ENCODE measurements around the gene NEDD4. TPM values are rescaled to one million over a fixed set of nuclear protein-coding genes. Genes with fewer than 3 reads are reported as not detected.
"Not testable (repeated sequence)": the region's sequence is repeated elsewhere in the genome, so short reads cannot be mapped to it uniquely, and the experiment has no call there.

Gene NEDD4
- total RNA-seq, 4 donors from 2014 or later, result 3.6 to 15.0 (median 14.4) TPM

DNA sequence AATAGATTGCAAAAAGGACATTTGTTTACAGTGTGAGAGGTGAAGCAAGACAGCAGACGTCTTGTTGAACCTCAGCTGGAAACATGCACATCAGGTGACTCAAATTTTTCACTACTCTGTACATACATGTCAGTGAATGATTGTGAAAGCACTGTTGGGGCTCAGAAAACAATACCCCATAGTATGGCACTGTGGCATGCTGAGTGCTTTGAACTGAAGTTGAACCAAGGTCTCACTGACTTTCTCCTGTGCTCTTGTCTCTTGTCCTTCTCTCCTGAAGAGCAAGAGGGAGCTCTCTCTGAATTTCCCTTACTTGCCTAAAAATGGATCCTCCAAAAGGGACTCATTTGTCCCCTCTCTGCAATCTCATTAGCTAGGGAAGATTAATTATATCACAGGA, 24.5 kb upstream of the NEDD4 start:
- no peaks in the 10 kb centered on the region for H3K4me1 ChIP-seq
- no peak overlapping the region for H3K27ac ChIP-seq
- no peak overlapping the region for H3K4me3 ChIP-seq
- no peaks in the 10 kb centered on the region for H3K27me3 ChIP-seq
- H3K9me3 ChIP-seq, result no peaks in the 10 kb centered on the region
- intact Hi-C loops (cut with DNase I; ENCODE audit: low total_unique reads), result no loop called here
- no peak for TF ChIP-seq CTCF (IDR thresholded peaks at IDR 0.05)
- TF ChIP-seq POLR2A (IDR thresholded peaks at IDR 0.05), result no peak
- TF ChIP-seq EP300 (IDR thresholded peaks at IDR 0.05; ENCODE audit: low read depth), result no peak
- no peak for TF ChIP-seq POLR2AphosphoS5 (IDR thresholded peaks at IDR 0.05)
- WGBS, 2 donors (ENCODE audit: low coverage in 1 of 2), result 17 to 30% methylated on average over 1 of the region's 1 CpG
- H3K36me3 ChIP-seq, result no peaks in the 10 kb centered on the region
- DNase-seq, result no peak
- in situ Hi-C loops (cut with MboI; ENCODE audit: low pct_ligation_motif_present in 1 of 4, low pct_unique_long_range_greater_than_20kb in 1 of 4, low sequenced_read_pairs in 3 of 4), result no loop called here

DNA sequence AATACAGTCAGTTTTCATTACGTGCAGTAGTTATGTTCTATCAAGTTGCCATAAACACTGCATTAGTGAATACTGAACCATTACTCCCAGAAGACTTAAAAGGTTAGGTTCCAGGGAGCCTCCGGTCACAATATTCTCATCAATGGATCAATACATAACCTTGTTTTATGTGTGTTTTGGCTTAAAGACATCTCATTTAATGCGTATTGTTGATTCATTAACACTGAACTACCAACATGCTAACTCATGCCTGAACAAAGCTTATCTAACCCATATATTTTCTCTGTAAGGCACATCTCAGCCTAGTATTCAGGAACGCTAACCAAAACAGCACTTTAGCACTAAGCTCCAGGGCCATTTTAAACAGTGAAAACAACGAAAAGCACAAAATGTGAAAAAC, 24.1 kb upstream of the NEDD4 start:
- no peak overlapping the region for H3K4me3 ChIP-seq
- 80% methylated on average over 5 of the region's 5 CpGs for WGBS, 2 donors (ENCODE audit: low coverage in 1 of 2)
- no peaks in the 10 kb centered on the region for H3K9me3 ChIP-seq
- no peaks in the 10 kb centered on the region for H3K27me3 ChIP-seq
- in situ Hi-C loops (cut with MboI; ENCODE audit: low pct_ligation_motif_present in 1 of 4, low pct_unique_long_range_greater_than_20kb in 1 of 4, low sequenced_read_pairs in 3 of 4), result no loop called here
- no peaks in the 10 kb centered on the region for H3K36me3 ChIP-seq
- intact Hi-C loops (cut with DNase I; ENCODE audit: low total_unique reads), result no loop called here
- no peak for DNase-seq
- no peak overlapping the region for H3K27ac ChIP-seq
- TF ChIP-seq POLR2AphosphoS5 (IDR thresholded peaks at IDR 0.05), result no peak
- no peak for TF ChIP-seq EP300 (IDR thresholded peaks at IDR 0.05; ENCODE audit: low read depth)
- no peak for TF ChIP-seq POLR2A (IDR thresholded peaks at IDR 0.05)
- TF ChIP-seq CTCF (IDR thresholded peaks at IDR 0.05), result no peak
- no peaks in the 10 kb centered on the region for H3K4me1 ChIP-seq

GRCh38 chr15:56016281-56016680, 22.9 kb upstream of the NEDD4 start:
- intact Hi-C loops (cut with DNase I; ENCODE audit: low total_unique reads) (no loop called here), in situ Hi-C loops (cut with MboI; ENCODE audit: low pct_ligation_motif_present in 1 of 4, low pct_unique_long_range_greater_than_20kb in 1 of 4, low sequenced_read_pairs in 3 of 4) (no loop called here)
- Histone ChIP-seq H3K27me3 (no peaks in the 10 kb centered on the region), H3K4me3 (no peak overlapping the region), H3K9me3 (no peaks in the 10 kb centered on the region), H3K4me1 (no peaks in the 10 kb centered on the region), H3K27ac (no peak overlapping the region), H3K36me3 (no peaks in the 10 kb centered on the region)
- whole genome bisulfite sequencing, 2 donors (ENCODE audit: low coverage in 1 of 2), result 56 to 70% methylated on average over 3 of the region's 3 CpGs
- TF ChIP-seq POLR2AphosphoS5 (IDR thresholded peaks at IDR 0.05), result no peak
- no peak for TF ChIP-seq POLR2A (IDR thresholded peaks at IDR 0.05)
- TF ChIP-seq CTCF (IDR thresholded peaks at IDR 0.05), result no peak
- no peak for TF ChIP-seq EP300 (IDR thresholded peaks at IDR 0.05; ENCODE audit: low read depth)
- DNase-seq, result no peak

DNA sequence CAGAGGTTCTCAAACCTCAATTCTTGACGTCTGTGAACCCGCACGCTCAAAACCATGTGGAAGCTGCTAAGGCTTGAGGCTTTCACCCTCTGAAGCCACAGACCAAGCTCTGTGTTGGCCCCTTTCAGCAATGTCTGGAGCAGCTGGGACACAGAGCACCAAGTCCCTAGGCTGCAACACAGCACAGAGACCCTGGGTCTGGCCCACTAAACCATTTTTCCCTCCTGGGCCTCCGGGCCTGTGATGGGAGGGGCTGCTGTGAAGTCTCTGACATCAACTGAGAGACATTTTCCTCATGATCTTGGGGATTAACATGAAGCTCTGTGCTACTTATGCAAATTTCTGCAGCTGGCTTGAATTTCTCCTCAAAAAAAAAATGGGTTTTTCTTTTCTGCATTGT, 21.3 kb upstream of the NEDD4 start:
- TF ChIP-seq POLR2A (IDR thresholded peaks at IDR 0.05), result no peak
- no peak for TF ChIP-seq CTCF (IDR thresholded peaks at IDR 0.05)
- no peak for TF ChIP-seq EP300 (IDR thresholded peaks at IDR 0.05; ENCODE audit: low read depth)
- no peak for TF ChIP-seq POLR2AphosphoS5 (IDR thresholded peaks at IDR 0.05)
- no peaks in the 10 kb centered on the region for H3K4me1 ChIP-seq
- H3K27me3 ChIP-seq, result no peaks in the 10 kb centered on the region
- intact Hi-C loops (cut with DNase I; ENCODE audit: low total_unique reads), result no loop called here
- no peak overlapping the region for H3K4me3 ChIP-seq
- no peak for DNase-seq
- no peak overlapping the region for H3K27ac ChIP-seq
- 83% methylated on average over 4 of the region's 4 CpGs; no CpG with 5 or more reads in 1 of the 2 donors for WGBS, 2 donors (ENCODE audit: low coverage in 1 of 2)
- no peaks in the 10 kb centered on the region for H3K36me3 ChIP-seq
- H3K9me3 ChIP-seq, result no peaks in the 10 kb centered on the region
- in situ Hi-C loops (cut with MboI; ENCODE audit: low pct_ligation_motif_present in 1 of 4, low pct_unique_long_range_greater_than_20kb in 1 of 4, low sequenced_read_pairs in 3 of 4), result no loop called here

- H3K27ac ChIP-seq; H3K9me3 ChIP-seq; in situ Hi-C loops (cut with MboI; ENCODE audit: low pct_ligation_motif_present in 1 of 4, low pct_unique_long_range_greater_than_20kb in 1 of 4, low sequenced_read_pairs in 3 of 4); H3K27me3 ChIP-seq; H3K36me3 ChIP-seq; H3K4me3 ChIP-seq; H3K4me1 ChIP-seq; DNase-seq; intact Hi-C loops (cut with DNase I; ENCODE audit: low total_unique reads): not testable (repeated sequence)
- WGBS, 2 donors (ENCODE audit: low coverage in 1 of 2), result 93% methylated on average over 38 of the region's 40 CpGs; no CpG with 5 or more reads in 1 of the 2 donors
Observed at GRCh38 chr15:56007053-56007452, 13.6 kb upstream of the NEDD4 start.

GRCh38 chr15:56006371-56006770, 13.0 kb upstream of the NEDD4 start:
- H3K9me3 ChIP-seq; DNase-seq; H3K4me1 ChIP-seq; H3K4me3 ChIP-seq; H3K27me3 ChIP-seq; in situ Hi-C loops (cut with MboI; ENCODE audit: low pct_ligation_motif_present in 1 of 4, low pct_unique_long_range_greater_than_20kb in 1 of 4, low sequenced_read_pairs in 3 of 4); intact Hi-C loops (cut with DNase I; ENCODE audit: low total_unique reads); H3K36me3 ChIP-seq: not testable (repeated sequence)
- WGBS, 2 donors (ENCODE audit: low coverage in 1 of 2), result 69% methylated on average over 4 to 5 of the region's 5 CpGs
- H3K27ac ChIP-seq, result peak overlapping the region in 1 of 4 donors; percentile 30

DNA sequence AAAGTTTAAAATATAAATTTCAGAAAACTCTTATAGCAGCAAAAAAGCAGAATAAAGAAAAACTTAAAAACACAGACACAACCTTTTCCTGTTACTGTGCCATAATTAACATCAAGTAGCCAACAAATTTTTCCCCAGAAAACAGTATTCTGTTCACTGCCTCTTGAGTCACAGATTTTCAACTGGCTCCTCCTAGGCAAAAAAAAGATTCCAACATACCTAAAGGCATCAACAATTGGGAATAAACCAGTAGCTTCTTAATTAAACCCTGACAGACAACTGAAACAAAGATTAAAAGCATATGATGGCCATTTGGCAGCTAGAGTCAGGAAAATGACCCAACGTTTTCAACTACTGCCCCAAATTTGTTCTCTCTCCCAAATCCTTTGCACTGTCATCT, 10.9 kb upstream of the NEDD4 start:
- intact Hi-C loops (cut with DNase I; ENCODE audit: low total_unique reads); DNase-seq; H3K36me3 ChIP-seq; H3K27ac ChIP-seq; H3K4me1 ChIP-seq; in situ Hi-C loops (cut with MboI; ENCODE audit: low pct_ligation_motif_present in 1 of 4, low pct_unique_long_range_greater_than_20kb in 1 of 4, low sequenced_read_pairs in 3 of 4); H3K27me3 ChIP-seq; H3K4me3 ChIP-seq; H3K9me3 ChIP-seq: not testable (repeated sequence)
- WGBS, 2 donors (ENCODE audit: low coverage in 1 of 2), result 38 to 50% methylated on average over 1 of the region's 1 CpG
